ENCODE data around the gene NOX3. TPM values are rescaled to one million over a fixed set of nuclear protein-coding genes. Genes with fewer than 3 reads are reported as not detected.
"Not testable (repeated sequence)": the region's sequence is repeated elsewhere in the genome, so short reads cannot be mapped to it uniquely, and the experiment has no call there.

Gene NOX3
- total and polyA plus RNA-seq, 10 donors = 0.03 TPM; not detected in 8

DNA sequence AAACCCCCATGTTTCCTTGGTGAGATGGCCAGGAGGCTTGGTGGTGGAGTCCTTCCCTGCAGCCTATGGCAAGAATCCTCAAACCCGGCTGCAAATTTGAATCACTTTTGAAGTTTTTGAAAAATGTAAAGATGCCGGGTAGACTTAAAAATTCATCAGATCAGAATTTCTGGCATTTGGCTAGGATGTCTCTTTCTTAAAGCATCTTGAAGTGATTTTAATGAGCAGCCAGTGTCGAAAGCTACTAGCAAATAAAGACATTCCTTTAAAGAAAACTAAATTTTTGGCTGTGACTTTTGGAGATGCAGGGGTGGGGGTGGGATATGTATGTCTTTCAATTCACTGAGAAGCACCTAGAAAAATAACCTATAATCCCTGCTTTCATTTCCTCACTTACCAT, 25.6 kb upstream of the NOX3 start:
- Histone ChIP-seq H3K4me1 (no peaks in the 10 kb centered on the region), H3K36me3 (no peaks in the 10 kb centered on the region), H3K4me3 (no peak overlapping the region), H3K27me3 (replicated peaks in 1 of 7) (no peaks in the 10 kb centered on the region), H3K9me3 (no peaks in the 10 kb centered on the region), H3K27ac (no peak overlapping the region)
- TF ChIP-seq POLR2AphosphoS5 (IDR thresholded peaks at IDR 0.05) (no peak), POLR2A (IDR thresholded peaks at IDR 0.05) (no peak)
- TF ChIP-seq, protein P1, sequence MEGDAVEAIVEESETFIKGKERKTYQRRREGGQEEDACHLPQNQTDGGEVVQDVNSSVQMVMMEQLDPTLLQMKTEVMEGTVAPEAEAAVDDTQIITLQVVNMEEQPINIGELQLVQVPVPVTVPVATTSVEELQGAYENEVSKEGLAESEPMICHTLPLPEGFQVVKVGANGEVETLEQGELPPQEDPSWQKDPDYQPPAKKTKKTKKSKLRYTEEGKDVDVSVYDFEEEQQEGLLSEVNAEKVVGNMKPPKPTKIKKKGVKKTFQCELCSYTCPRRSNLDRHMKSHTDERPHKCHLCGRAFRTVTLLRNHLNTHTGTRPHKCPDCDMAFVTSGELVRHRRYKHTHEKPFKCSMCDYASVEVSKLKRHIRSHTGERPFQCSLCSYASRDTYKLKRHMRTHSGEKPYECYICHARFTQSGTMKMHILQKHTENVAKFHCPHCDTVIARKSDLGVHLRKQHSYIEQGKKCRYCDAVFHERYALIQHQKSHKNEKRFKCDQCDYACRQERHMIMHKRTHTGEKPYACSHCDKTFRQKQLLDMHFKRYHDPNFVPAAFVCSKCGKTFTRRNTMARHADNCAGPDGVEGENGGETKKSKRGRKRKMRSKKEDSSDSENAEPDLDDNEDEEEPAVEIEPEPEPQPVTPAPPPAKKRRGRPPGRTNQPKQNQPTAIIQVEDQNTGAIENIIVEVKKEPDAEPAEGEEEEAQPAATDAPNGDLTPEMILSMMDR (IDR thresholded peaks at IDR 0.05 in 8 of 11, conservative IDR thresholded peaks at IDR 0.05 in 3 of 11) = no peak
- 79 to 95% (median 86%) methylated on average over 3 of the region's 3 CpGs for WGBS, 5 donors
- intact Hi-C loops (cut with DNase I; ENCODE audit: low total_unique reads) = no loop called here
- no peak for DNase-seq

DNA sequence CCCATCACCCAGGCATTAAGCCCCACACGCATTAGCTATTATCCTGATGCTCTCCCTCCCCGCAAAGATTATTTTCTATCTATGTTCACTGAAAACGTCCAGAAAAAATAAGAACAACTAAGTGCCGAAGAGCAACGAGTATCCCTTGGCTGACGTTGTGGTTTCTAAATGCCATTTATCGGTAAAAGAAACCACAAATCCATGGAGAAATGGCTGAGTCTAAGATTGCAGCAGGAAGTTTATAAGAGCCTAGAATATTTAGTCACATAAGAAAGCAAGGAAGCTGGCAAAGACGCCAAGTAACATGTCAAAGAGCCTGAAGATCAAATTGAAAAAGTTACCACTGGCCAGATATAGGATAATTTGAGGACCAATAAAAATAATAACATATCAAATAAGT, 18.1 kb upstream of the NOX3 start:
- no peak for DNase-seq
- 91 to 93% (median 92%) methylated on average over 8 of the region's 8 CpGs for WGBS, 5 donors

DNA sequence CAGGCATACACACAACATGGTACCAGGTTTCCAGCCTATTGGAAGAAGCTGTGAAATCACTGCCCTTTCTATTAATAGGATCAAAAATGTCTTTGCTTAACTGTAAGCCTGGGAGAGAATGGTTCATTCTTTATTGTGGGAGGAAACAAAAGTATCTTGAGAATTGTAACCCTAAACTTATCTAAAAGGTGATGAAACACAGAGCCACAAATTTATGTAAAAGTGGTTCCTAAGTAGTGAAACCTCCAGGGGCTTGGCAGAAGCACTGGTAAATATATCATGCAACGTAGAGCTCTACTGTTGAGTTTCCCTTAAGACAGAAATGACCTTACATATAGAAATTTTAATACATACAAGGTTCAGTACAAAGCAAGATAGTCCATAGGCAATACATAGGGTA, 17.2 kb upstream of the NOX3 start:
- Histone ChIP-seq H3K4me1 (no peaks in the 10 kb centered on the region), H3K4me3 (no peak overlapping the region), H3K9me3 (peaks cover 0 to 36% (median 21%) of the 10 kb centered on the region in 8 donors), H3K36me3 (no peaks in the 10 kb centered on the region), H3K27ac (no peak overlapping the region), H3K27me3 (replicated peaks in 1 of 7) (no peaks in the 10 kb centered on the region)
- intact Hi-C loops (cut with DNase I; ENCODE audit: low total_unique reads) = no loop called here
- 56 to 83% (median 57%) methylated on average over 1 of the region's 1 CpG for WGBS, 5 donors
- TF ChIP-seq, protein P1 (IDR thresholded peaks at IDR 0.05 in 8 of 11, conservative IDR thresholded peaks at IDR 0.05 in 3 of 11) = no peak
- TF ChIP-seq POLR2AphosphoS5 (IDR thresholded peaks at IDR 0.05) = no peak
- no peak for TF ChIP-seq POLR2A (IDR thresholded peaks at IDR 0.05)
- DNase-seq = no peak

More for the DNA sequence above, 18.1 kb upstream of the NOX3 start:
- Histone ChIP-seq H3K9me3 (peaks cover 0 to 28% (median 12%) of the 10 kb centered on the region in 8 donors), H3K36me3 (no peaks in the 10 kb centered on the region), H3K4me3 (no peak overlapping the region), H3K27ac (no peak overlapping the region), H3K27me3 (replicated peaks in 1 of 7) (no peaks in the 10 kb centered on the region), H3K4me1 (no peaks in the 10 kb centered on the region)
- TF ChIP-seq POLR2A (IDR thresholded peaks at IDR 0.05) (no peak), POLR2AphosphoS5 (IDR thresholded peaks at IDR 0.05) (no peak)
- TF ChIP-seq, protein P1 (IDR thresholded peaks at IDR 0.05 in 8 of 11, conservative IDR thresholded peaks at IDR 0.05 in 3 of 11) = no peak
- intact Hi-C loops (cut with DNase I; ENCODE audit: low total_unique reads) = no loop called here

DNA sequence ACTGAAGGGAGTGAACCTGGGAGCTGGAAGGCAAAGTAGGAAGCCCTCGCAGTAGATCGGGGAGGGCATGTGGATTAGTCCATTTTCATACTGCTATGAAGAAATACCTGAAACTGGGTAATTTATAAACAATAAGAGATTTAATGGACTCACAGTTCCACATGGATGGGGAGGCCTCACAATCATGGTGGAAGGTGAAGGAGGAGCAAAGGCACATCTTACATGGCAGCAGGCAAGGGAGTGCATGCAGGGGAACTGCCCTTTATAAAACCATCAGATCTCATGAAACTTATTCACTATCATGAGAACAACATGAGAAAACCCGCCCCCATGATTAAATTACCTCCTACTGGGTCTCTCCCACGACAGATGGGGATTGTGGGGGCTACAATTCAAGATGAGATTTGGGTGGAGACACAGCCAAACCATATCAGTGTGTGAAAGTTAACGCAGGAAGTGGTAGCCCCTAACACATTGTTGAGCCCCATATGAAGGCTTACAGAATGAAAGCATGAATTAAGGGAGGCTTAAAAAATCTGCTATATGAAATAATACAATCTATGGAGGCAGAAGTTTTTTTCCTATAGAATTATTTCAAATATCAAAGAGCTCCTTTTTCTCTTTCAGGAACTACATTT, 15.5 kb upstream of the NOX3 start:
- H3K27ac ChIP-seq; DNase-seq; H3K36me3 ChIP-seq; H3K27me3 ChIP-seq (replicated peaks in 1 of 7); H3K4me3 ChIP-seq; H3K4me1 ChIP-seq; intact Hi-C loops (cut with DNase I; ENCODE audit: low total_unique reads): not testable (repeated sequence)
- WGBS, 5 donors = 82 to 92% (median 87%) methylated on average over 5 of the region's 5 CpGs
- H3K9me3 ChIP-seq = peaks cover 0 to 45% (median 25%) of the 10 kb centered on the region in 8 donors

DNA sequence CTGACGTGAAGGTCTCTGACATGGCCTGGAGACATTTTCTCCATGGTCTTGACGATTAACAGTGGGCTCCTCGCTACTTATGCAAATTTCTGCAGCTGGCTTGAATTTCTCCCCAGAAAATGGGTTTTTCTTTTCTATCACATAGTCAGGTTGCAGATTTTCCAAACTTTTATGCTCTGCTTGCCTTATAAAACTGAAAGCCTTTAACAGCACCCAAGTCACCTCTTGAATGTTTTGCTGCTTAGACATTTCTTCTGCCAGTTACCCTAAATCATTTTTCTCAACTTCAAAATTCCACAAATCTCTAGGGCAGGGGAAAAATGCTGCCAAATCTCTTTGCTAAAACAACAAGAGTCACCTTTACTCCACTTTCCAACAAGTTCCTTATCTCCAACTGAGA, 12.9 kb upstream of the NOX3 start:
- H3K27ac ChIP-seq; H3K4me1 ChIP-seq; H3K4me3 ChIP-seq; H3K27me3 ChIP-seq (replicated peaks in 1 of 7); DNase-seq; H3K36me3 ChIP-seq; intact Hi-C loops (cut with DNase I; ENCODE audit: low total_unique reads): not testable (repeated sequence)
- WGBS, 5 donors = 91 to 100% (median 95%) methylated on average over 3 of the region's 3 CpGs
- peaks cover 0 to 53% (median 26%) of the 10 kb centered on the region in 8 donors for H3K9me3 ChIP-seq
